GM23338 (cell line): Measurements from ENCODE around the gene SLC25A10. TPM values are rescaled to one million over a fixed set of nuclear protein-coding genes. Genes with fewer than 3 reads are reported as not detected.

Experiments
- ATAC-seq: fragments of 200-7000 bp; cut with Tn5 transposase; 3 replicates; pipeline ENCODE4 v1.9.1; 2020
- DNase-seq: peaks from one replicate; pipeline ENCODE4 v3.0.0-alpha.2; 2015; ENCODE audit warnings: low spot score
- H2AFZ ChIP-seq: fragments of 200-600 bp; sonication (generic); 2 replicates; pipeline ENCODE4 v1.8.0; 2016; ENCODE audit warnings: antibody characterized with exemption, mild to moderate bottlenecking, moderate library complexity
- H3F3A ChIP-seq: fragments of 200-600 bp; sonication (generic); replicated peaks from 2 replicates; pipeline ENCODE4 v1.8.0; 2017; ENCODE audit warnings: antibody characterized with exemption, mixed run types, low read depth
- H3K27ac ChIP-seq: fragments of 200-600 bp; sonication (generic); 2 replicates; pipeline ENCODE4 v1.6.1; 2016; ENCODE audit warnings: low read depth
- H3K27me3 ChIP-seq: fragments of 200-600 bp; sonication (generic); 2 replicates; pipeline ENCODE4 v1.8.0; 2016; ENCODE audit warnings: mild to moderate bottlenecking, mixed run types, moderate library complexity; ENCODE audit not compliant: insufficient read depth
- H3K36me3 ChIP-seq: fragments of 200-600 bp; sonication (generic); 2 replicates; pipeline ENCODE4 v1.8.0; 2016; ENCODE audit warnings: mild to moderate bottlenecking; ENCODE audit not compliant: insufficient read depth
- H3K4me1 ChIP-seq: fragments of 200-600 bp; sonication (generic); 2 replicates; pipeline ENCODE4 v1.8.0; 2016; ENCODE audit warnings: mild to moderate bottlenecking, moderate library complexity; ENCODE audit not compliant: insufficient read depth
- H3K4me2 ChIP-seq: fragments of 200-600 bp; sonication (generic); 2 replicates; pipeline ENCODE4 v1.7.1; 2017; ENCODE audit warnings: mixed run types
- H3K4me3 ChIP-seq: fragments of 200-600 bp; sonication (generic); 2 replicates; pipeline ENCODE4 v1.6.1; 2016; ENCODE audit warnings: mixed run types
- H3K79me2 ChIP-seq: fragments of 200-600 bp; sonication (generic); replicated peaks from 2 replicates; pipeline ENCODE4 v1.8.0; 2017; ENCODE audit warnings: mild to moderate bottlenecking; ENCODE audit not compliant: insufficient read depth
- H3K9me2 ChIP-seq: fragments of 200-600 bp; sonication (generic); 2 replicates; pipeline ENCODE4 v1.8.0; 2017; ENCODE audit not compliant: insufficient read depth
- H4K20me1 ChIP-seq: fragments of 200-600 bp; sonication (generic); replicated peaks from 2 replicates; pipeline ENCODE4 v1.8.0; 2017; ENCODE audit warnings: mild to moderate bottlenecking; ENCODE audit not compliant: insufficient read depth
- H3K27ac Mint-ChIP-seq: 2 replicates; pipeline ENCODE4 v1.8.0; 2020; ENCODE audit warnings: inconsistent platforms, mild to moderate bottlenecking, moderate library complexity, mixed read lengths
- H3K27me3 Mint-ChIP-seq: 3 replicates; pipeline ENCODE4 v1.8.0; 2022; ENCODE audit warnings: low read depth, mild to moderate bottlenecking, moderate library complexity, mixed read lengths, inconsistent platforms; ENCODE audit not compliant: insufficient read depth, poor library complexity
- H3K36me3 Mint-ChIP-seq: 3 replicates; pipeline ENCODE4 v1.8.0; 2021; ENCODE audit warnings: low read depth, mild to moderate bottlenecking, inconsistent platforms, moderate library complexity, mixed read lengths
- H3K4me1 Mint-ChIP-seq: 3 replicates; pipeline ENCODE4 v1.8.0; 2020; ENCODE audit warnings: mild to moderate bottlenecking, inconsistent platforms, mixed read lengths
- H3K4me3 Mint-ChIP-seq: 3 replicates; pipeline ENCODE4 v1.8.0; 2021; ENCODE audit warnings: moderate library complexity, mild to moderate bottlenecking, inconsistent platforms, mixed read lengths
- H3K9me3 Mint-ChIP-seq: 3 replicates; pipeline ENCODE4 v1.8.0; 2020; ENCODE audit warnings: moderate library complexity, mild to moderate bottlenecking, inconsistent platforms, mixed read lengths
- CREB1 ChIP-seq: fragments of 250-450 bp; sonication (Bioruptor Pico); IDR thresholded peaks from 2 replicates; pipeline ENCODE4 v1.5.0; 2020; ENCODE audit warnings: low read depth, mild to moderate bottlenecking, moderate library complexity
- ETS1 ChIP-seq: IDR thresholded peaks from 2 replicates; pipeline ENCODE4 v1.6.1; 2016; ENCODE audit warnings: antibody characterized with exemption
- EZH2 ChIP-seq: fragments of 200-600 bp; sonication (generic); IDR thresholded peaks from one replicate; pipeline ENCODE4 v1.8.0; 2017; ENCODE audit warnings: antibody characterized with exemption, mild to moderate bottlenecking, low read depth; ENCODE audit not compliant: unreplicated experiment
- EZH2phosphoT487 ChIP-seq: fragments of 200-600 bp; sonication (generic); IDR thresholded peaks from one replicate; pipeline ENCODE4 v1.8.1; 2018; ENCODE audit warnings: antibody characterized with exemption; ENCODE audit not compliant: unreplicated experiment
- JUNB ChIP-seq: IDR thresholded peaks from one replicate; pipeline ENCODE4 v1.6.1; 2016; ENCODE audit warnings: antibody characterized with exemption; ENCODE audit not compliant: unreplicated experiment
- POLR2AphosphoS5 ChIP-seq: IDR thresholded peaks from 2 replicates; pipeline ENCODE4 v1.6.1; 2016; ENCODE audit warnings: antibody characterized with exemption, low read depth
- STAT1 ChIP-seq: IDR thresholded peaks from one replicate; pipeline ENCODE4 v1.6.1; 2016; ENCODE audit warnings: antibody characterized with exemption; ENCODE audit not compliant: unreplicated experiment
- ZNF114 ChIP-seq: fragments of 250-450 bp; sonication (Bioruptor Pico); IDR thresholded peaks from 2 replicates; pipeline ENCODE4 v1.5.0; 2020; ENCODE audit warnings: mild to moderate bottlenecking, moderate library complexity
- ZNF331 ChIP-seq: fragments of 250-450 bp; sonication (Bioruptor Pico); IDR thresholded peaks from 2 replicates; pipeline ENCODE4 v1.5.0; 2020; ENCODE audit warnings: low read depth, mild to moderate bottlenecking, moderate library complexity
- polyA plus RNA-seq: library from polyadenylated mRNA; unstranded; fragments of >200 nt; fragmentation: Nextera tagmentation; extraction: Ambion mirVana; gene quantifications from 2 replicates; pipeline ENCODE4 v1.2.1, GENCODE V29; 2016
- total RNA-seq: library from RNA; depleted of rRNA; stranded (reverse); fragments of >200 nt; shearing (Covaris generic); gene quantifications from 2 replicates; pipeline ENCODE4 v1.2.3, GENCODE V29; 2014
- TF ChIP-seq, protein P1 (sequence below), 2 experiments: fragments of 200-600 bp in 1 of 2; sonication (generic) in 1 of 2; conservative IDR thresholded peaks; 2 replicates each; pipeline versions ENCODE4 v1.5.1 to v1.6.1; 2016 to 2017; ENCODE audit warnings: antibody characterized with exemption in 2 of 2, low read depth in 2 of 2, mild to moderate bottlenecking in 2 of 2, moderate library complexity in 1 of 2

Gene SLC25A10
- total and polyA plus RNA-seq, 2 experiments from 2014 or later: 25.7 to 47.4 TPM

- Histone ChIP-seq H3F3A (peaks cover 22% of the 10 kb centered on the region), H3K4me1 (no peaks in the 10 kb centered on the region), H3K9me2 (no peaks in the 10 kb centered on the region), H4K20me1 (peaks cover 9% of the 10 kb centered on the region), H3K4me2 (no peak overlapping the region), H3K36me3 (peaks cover 24% of the 10 kb centered on the region), H3K4me3 (no peak overlapping the region), H3K79me2 (peaks cover 19% of the 10 kb centered on the region), H3K27me3 (no peaks in the 10 kb centered on the region), H3K27ac (no peak overlapping the region), H2AFZ (no peak overlapping the region)
- H3K4me1 Mint-ChIP-seq: peaks cover 10% of the 10 kb centered on the region
- no peak for DNase-seq
- no peak for ATAC-seq
- H3K36me3 Mint-ChIP-seq: peaks cover 68% of the 10 kb centered on the region
- no peak overlapping the region for H3K4me3 Mint-ChIP-seq
- H3K27ac Mint-ChIP-seq: no peak overlapping the region
- H3K9me3 Mint-ChIP-seq: no peaks in the 10 kb centered on the region
- peaks cover 25% of the 10 kb centered on the region for H3K27me3 Mint-ChIP-seq
- no peak for TF ChIP-seq ETS1
- TF ChIP-seq STAT1: no peak
- TF ChIP-seq ZNF114 (CRISPR knock-in tag): no peak
- no peak for TF ChIP-seq EZH2phosphoT487
- no peak for TF ChIP-seq EZH2
- no peak for TF ChIP-seq JUNB
- TF ChIP-seq, protein P1, sequence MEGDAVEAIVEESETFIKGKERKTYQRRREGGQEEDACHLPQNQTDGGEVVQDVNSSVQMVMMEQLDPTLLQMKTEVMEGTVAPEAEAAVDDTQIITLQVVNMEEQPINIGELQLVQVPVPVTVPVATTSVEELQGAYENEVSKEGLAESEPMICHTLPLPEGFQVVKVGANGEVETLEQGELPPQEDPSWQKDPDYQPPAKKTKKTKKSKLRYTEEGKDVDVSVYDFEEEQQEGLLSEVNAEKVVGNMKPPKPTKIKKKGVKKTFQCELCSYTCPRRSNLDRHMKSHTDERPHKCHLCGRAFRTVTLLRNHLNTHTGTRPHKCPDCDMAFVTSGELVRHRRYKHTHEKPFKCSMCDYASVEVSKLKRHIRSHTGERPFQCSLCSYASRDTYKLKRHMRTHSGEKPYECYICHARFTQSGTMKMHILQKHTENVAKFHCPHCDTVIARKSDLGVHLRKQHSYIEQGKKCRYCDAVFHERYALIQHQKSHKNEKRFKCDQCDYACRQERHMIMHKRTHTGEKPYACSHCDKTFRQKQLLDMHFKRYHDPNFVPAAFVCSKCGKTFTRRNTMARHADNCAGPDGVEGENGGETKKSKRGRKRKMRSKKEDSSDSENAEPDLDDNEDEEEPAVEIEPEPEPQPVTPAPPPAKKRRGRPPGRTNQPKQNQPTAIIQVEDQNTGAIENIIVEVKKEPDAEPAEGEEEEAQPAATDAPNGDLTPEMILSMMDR (conservative IDR thresholded peaks at IDR 0.05; ENCODE audit: low read depth in 2 of 2): no peak
- TF ChIP-seq CREB1 (CRISPR knock-in tag): no peak
Measured at GRCh38 chr17:81672954-81673353, 39.1 kb upstream of the SLC25A10 start.

DNA sequence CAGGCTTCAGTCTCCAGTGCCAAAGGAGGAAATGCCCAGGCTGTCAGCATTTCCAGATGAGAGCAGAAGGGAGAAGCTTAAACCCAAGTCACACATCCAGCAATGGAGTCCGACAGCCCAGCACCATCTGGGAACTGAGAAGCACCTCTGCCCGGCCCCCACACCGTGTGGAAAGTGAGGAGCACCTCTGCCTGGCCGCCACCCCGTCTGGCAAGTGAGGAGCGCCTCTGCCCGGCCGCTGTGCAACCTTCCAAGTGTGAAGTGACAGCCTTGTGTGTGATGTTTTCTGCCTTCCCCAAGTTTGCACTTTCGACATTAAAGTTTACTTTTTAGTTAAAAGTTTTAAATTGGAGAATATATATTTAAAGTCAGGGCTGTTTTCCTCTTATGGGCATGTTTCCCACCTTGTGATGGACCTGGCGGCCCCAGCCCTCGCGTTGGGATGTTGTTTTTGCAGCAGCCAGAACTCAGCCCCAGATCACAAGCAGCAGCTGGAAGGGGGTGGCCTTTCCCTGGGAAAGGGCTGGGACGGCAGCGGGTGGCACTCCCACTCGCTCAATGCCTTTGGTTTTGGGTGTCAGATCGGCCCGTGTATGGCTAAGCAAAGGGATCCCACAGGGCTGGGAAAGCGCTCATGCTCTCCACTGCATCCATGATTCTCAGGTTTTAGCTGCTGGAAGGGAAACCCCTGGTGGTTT lies 38.4 kb upstream of the SLC25A10 start:
- Histone ChIP-seq H3K27me3 (no peaks in the 10 kb centered on the region), H3K9me2 (no peaks in the 10 kb centered on the region), H3K4me3 (no peak overlapping the region), H3K4me2 (no peak overlapping the region), H3K27ac (no peak overlapping the region), H3K36me3 (peaks cover 24% of the 10 kb centered on the region), H4K20me1 (peaks cover 3% of the 10 kb centered on the region; the same call in 1 of the 2 replicates), H3F3A (peaks cover 19% of the 10 kb centered on the region; the same call in 1 of the 2 replicates), H2AFZ (no peak overlapping the region), H3K4me1 (no peaks in the 10 kb centered on the region), H3K79me2 (peaks cover 12% of the 10 kb centered on the region)
- H3K4me3 Mint-ChIP-seq: no peak overlapping the region
- no peaks in the 10 kb centered on the region for H3K9me3 Mint-ChIP-seq
- TF ChIP-seq POLR2AphosphoS5 (0 out of 2 replicates have a peak, but pooled peaks have one; percentile 10), ZNF331 (CRISPR knock-in tag) (no peak)
- H3K27me3 Mint-ChIP-seq: peaks cover 24% of the 10 kb centered on the region
- H3K4me1 Mint-ChIP-seq: peaks cover 5% of the 10 kb centered on the region; the same call in 2 of the 3 replicates
- H3K36me3 Mint-ChIP-seq: peaks cover 60% of the 10 kb centered on the region
- no peak overlapping the region for H3K27ac Mint-ChIP-seq
- no peak for DNase-seq
- no peak for ATAC-seq
